ENCODE data around the gene COX8C.
"Not testable (repeated sequence)": the region's sequence is repeated elsewhere in the genome, so short reads cannot be mapped to it uniquely, and the experiment has no call there.

COX8C gene

GRCh38 chr14:93379831-93380230, 32.8 kb downstream of the COX8C start:
- DNase-seq: no peak

DNA sequence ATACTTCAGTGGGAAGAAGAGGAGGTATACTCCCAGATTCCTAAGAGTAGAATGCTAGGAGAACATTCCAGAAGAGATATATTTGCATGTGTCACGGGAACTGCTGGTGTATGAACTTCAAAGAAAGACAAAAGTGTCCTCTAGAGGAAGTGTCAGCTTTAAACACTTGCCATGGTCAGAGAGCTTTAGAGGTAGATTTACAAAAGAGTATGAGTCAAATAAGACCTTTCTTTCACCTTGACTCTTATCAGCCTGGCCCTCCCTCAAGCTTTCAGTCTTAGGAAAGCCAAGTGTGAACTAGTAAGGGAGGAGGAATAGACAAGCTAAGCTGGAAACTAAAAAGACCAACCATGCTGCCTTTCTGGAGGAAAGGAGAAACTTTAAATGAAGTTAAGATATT, 34.7 kb downstream of the COX8C start:
- DNase-seq: no peak

- not testable (repeated sequence) for DNase-seq
These were observed 37.3 kb downstream of the COX8C start for GRCh38 chr14:93384256-93384655.

DNA sequence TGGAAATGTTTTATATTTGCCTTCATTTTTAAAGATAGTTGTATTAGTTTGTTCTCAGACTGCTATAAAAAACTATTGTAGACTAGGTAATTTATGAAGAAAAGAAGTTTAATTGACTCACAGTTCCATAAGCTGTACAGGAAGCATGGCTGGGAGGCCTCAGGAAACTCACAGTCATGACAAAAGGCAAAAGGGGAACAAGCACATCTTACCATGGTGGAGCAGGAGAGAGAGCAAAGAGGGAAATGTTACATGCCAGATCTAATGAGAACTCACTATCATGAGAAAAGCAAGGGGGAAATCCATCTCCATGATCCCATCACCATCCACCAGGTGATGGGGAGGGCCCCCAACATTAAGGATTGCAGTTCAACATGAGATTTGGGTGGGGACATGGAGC, 48.2 kb downstream of the COX8C start:
- DNase-seq: no peak

- DNase-seq: no peak
These were observed 49.5 kb downstream of the COX8C start for GRCh38 chr14:93396456-93396855.

Data from stimulated activated CD4-positive, alpha-beta T cell treated with anti-CD3 and anti-CD28 coated beads, Interleukin-4, amount 100 ng/mL, for 1 hour (primary cell).